Kidney (tissue), 22 donors: Measurements from ENCODE around the gene TASOR. TPM values are rescaled to one million over a fixed set of nuclear protein-coding genes. Genes with fewer than 3 reads are reported as not detected.

Experiments
- DNase-seq, 5 donors: peaks; one replicate each; pipeline ENCODE4 v3.0.0-alpha.2; 2013 to 2020
- FAIRE-seq: peaks from 2 replicates; lab custom pipeline; 2012; peaks lifted over from hg19 to GRCh38; lab: Jason Lieb, UNC
- H3K27ac ChIP-seq, 2 donors: one replicate each; pipeline ENCODE4 v1.7.0; 2013; ENCODE audit warnings: low read depth in 2 of 2, low read length in 2 of 2, inconsistent platforms in 1 of 2
- H3K27me3 ChIP-seq: one replicate; pipeline ENCODE4 v1.7.1; 2013; ENCODE audit warnings: low read length, inconsistent platforms; ENCODE audit not compliant: control insufficient read depth, insufficient read depth
- H3K36me3 ChIP-seq, 3 donors: one replicate each; pipeline versions ENCODE4 v1.7.0 to v1.7.1; 2013; ENCODE audit warnings: low read length in 3 of 3, control low read depth in 1 of 3, inconsistent platforms in 1 of 3; ENCODE audit not compliant: insufficient read depth in 3 of 3, control insufficient read depth in 2 of 3
- H3K4me1 ChIP-seq, 3 donors: one replicate each; pipeline versions ENCODE4 v1.7.0 to v1.7.1; 2013; ENCODE audit warnings: low read length in 3 of 3, inconsistent platforms in 1 of 3, low read depth in 1 of 3; ENCODE audit not compliant: control insufficient read depth in 2 of 3, insufficient read depth in 2 of 3
- H3K4me3 ChIP-seq, 3 donors: one replicate each; pipeline versions ENCODE4 v1.7.0 to v1.8.1; 2013; ENCODE audit warnings: low read length in 3 of 3, control low read depth in 1 of 3, inconsistent platforms in 1 of 3
- H3K9ac ChIP-seq, 3 donors: one replicate each; pipeline versions ENCODE4 v1.7.0 to v1.7.1; 2013; ENCODE audit warnings: low read length in 3 of 3, control low read depth in 1 of 3, inconsistent platforms in 1 of 3
- H3K9me3 ChIP-seq, 3 donors: one replicate each; pipeline versions ENCODE4 v1.7.0 to v1.7.1; 2013; ENCODE audit warnings: low read length in 3 of 3, control low read depth in 1 of 3, inconsistent platforms in 1 of 3; ENCODE audit not compliant: control insufficient read depth in 2 of 3, insufficient read depth in 1 of 3
- CTCF ChIP-seq: IDR thresholded peaks from 3 replicates; pipeline ENCODE4 v1.5.1; 2012; ENCODE audit warnings: mild to moderate bottlenecking, moderate library complexity, borderline replicate concordance; ENCODE audit not compliant: insufficient read depth; ENCODE audit errors: extremely low read depth
- intact Hi-C: fragments of 100-400 bp; cut with DNase I; formaldehyde crosslinking; loops from one replicate; pipeline ENCODE4 v1.11.1; 2022
- long read RNA-seq, 10 donors: library from polyadenylated mRNA in 1 of 10; unstranded in 1 of 10; transcript quantifications; one replicate each; pipeline ENCODE4 v2.0.0 and lab custom pipeline, GENCODE V29; 2021 to 2026
- polyA plus RNA-seq: library from polyadenylated mRNA; stranded (reverse); fragments of 350-450 nt; fragmentation: Illumina TruSeq; extraction: RNeasy Lipid Tissue Mini Kit (QIAGEN cat#74804); gene quantifications from one replicate; pipeline ENCODE4 v1.2.3, GENCODE V29; 2014; ENCODE audit warnings: low read depth, low replicate concordance; ENCODE audit not compliant: insufficient read depth
- total RNA-seq: library from RNA; stranded (reverse); fragmentation: NEBNext Ultra II Directional; extraction: Animal tissue kit (Norgen Biotek cat#: 25700); gene quantifications from one replicate; pipeline ENCODE4 v1.2.1, GENCODE V29; 2021
- donor health status: control.
- donor health status: control.
- donor health status: control.
- donor health status: control.
- donor health status: control.
- donor health status: DM: yes; HTN: yes; CAD: no.
- donor health status: Normal renal cell carcinoma (clear cell type).

TASOR gene
- total RNA-seq (60.9 TPM), polyA plus RNA-seq (22.0 TPM)
- long read RNA-seq, donor 1, full-length matches to known transcripts: 1 of 1 reads
- long read RNA-seq, donor 1, partial matches to known transcripts: 0 of 1 reads
- long read RNA-seq, donor 1, other reads (novel, unspliced or antisense): 0 of 1 reads
- long read RNA-seq, donor 2: 0 reads
- long read RNA-seq, donor 3, full-length matches to known transcripts: 1 of 1 reads
- long read RNA-seq, donor 3, partial matches to known transcripts: 0 of 1 reads
- long read RNA-seq, donor 3, other reads (novel, unspliced or antisense): 0 of 1 reads
- long read RNA-seq, donor 4, full-length matches to known transcripts: 1 of 1 reads
- long read RNA-seq, donor 4, partial matches to known transcripts: 0 of 1 reads
- long read RNA-seq, donor 4, other reads (novel, unspliced or antisense): 0 of 1 reads
- long read RNA-seq, donor 5: 0 reads
- long read RNA-seq, donor 6: 0 reads
- long read RNA-seq, donor 7, full-length matches to known transcripts: 1 of 14 reads
- long read RNA-seq, donor 7, partial matches to known transcripts: 5 of 14 reads
- long read RNA-seq, donor 7, other reads (novel, unspliced or antisense): 8 of 14 reads
- long read RNA-seq, donor 8: 0 reads
- long read RNA-seq, donor 9: 0 reads
- long read RNA-seq, donor 10: 0 reads

- FAIRE-seq: no peak
- peaks cover 0 to 3% (median 0%) of the 10 kb centered on the region in 3 donors for H3K9me3 ChIP-seq
- H3K4me1 ChIP-seq: peaks cover 3 to 16% (median 4%) of the 10 kb centered on the region in 3 donors
- DNase-seq: peak; percentile 84 to 95 (median 92)
- no peaks in the 10 kb centered on the region for H3K27me3 ChIP-seq
- peak within 1 kb of the TSS; percentile 97 to 98 for H3K27ac ChIP-seq
- H3K4me3 ChIP-seq: peak within 1 kb of the TSS; percentile 78 to 89 (median 85)
- intact Hi-C loops: no loop called here
- no peaks in the 10 kb centered on the region for H3K36me3 ChIP-seq
- H3K9ac ChIP-seq: peak within 1 kb of the TSS; percentile 66 to 95 (median 93)
- TF ChIP-seq CTCF: no peak
These were observed at the start of gene TASOR for GRCh38 chr3:56683122-56683817. TASOR (minus strand) TSS chr3:56683265; CDS start chr3:56683006, 259 bp downstream.

GRCh38 chr3:56732109-56732508 is 49.0 kb upstream of the TASOR start:
- DNase-seq (no peak), FAIRE-seq (no peak)
- no peak for TF ChIP-seq CTCF
- Histone ChIP-seq H3K27ac (no peak overlapping the region), H3K9me3 (no peaks in the 10 kb centered on the region), H3K4me1 (peaks cover 0 to 2% (median 0%) of the 10 kb centered on the region in 3 donors), H3K36me3 (peaks cover 0 to 52% (median 35%) of the 10 kb centered on the region in 3 donors), H3K27me3 (no peaks in the 10 kb centered on the region), H3K9ac (no peak overlapping the region), H3K4me3 (no peak overlapping the region)
- intact Hi-C loops: no loop called here

- no peak overlapping the region for H3K4me3 ChIP-seq
- H3K36me3 ChIP-seq: peaks cover 0 to 25% (median 16%) of the 10 kb centered on the region in 3 donors
- H3K27me3 ChIP-seq: no peaks in the 10 kb centered on the region
- intact Hi-C loops: no loop called here
- DNase-seq (no peak), FAIRE-seq (no peak)
- TF ChIP-seq CTCF: no peak
- peak overlapping the region in 1 of 2 donors; percentile 59 for H3K27ac ChIP-seq
- peaks cover 0 to 6% (median 5%) of the 10 kb centered on the region in 3 donors for H3K4me1 ChIP-seq
- H3K9ac ChIP-seq: no peak overlapping the region
- no peaks in the 10 kb centered on the region for H3K9me3 ChIP-seq
These were observed 42.1 kb upstream of the TASOR start for GRCh38 chr3:56725175-56725574.
